Measurements from ENCODE around the gene C7.
"Not testable (repeated sequence)": the region's sequence is repeated elsewhere in the genome, so short reads cannot be mapped to it uniquely, and the experiment has no call there.

C7 gene

DNA sequence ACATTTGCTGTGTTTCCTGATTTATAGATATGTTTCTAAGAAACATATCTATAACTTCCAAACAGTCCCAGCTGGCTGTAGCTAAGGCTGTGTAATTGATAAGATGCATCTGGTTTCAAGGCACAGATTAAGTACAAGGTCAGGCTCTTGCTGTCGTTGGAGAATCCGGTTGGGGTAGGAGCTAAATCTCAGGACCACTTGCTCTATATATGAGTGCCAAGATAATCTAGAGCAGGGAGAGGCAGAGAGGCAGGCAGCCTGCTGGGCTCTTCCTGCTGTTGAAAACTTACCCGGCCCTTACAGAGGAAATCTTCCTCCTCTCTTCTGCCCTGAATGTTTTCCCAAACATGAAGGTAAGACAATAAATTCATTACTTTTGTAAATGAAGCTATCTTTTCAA is at the start of gene C7:
Gene C7 (plus strand): TSS at position 234 of the 400 bp plus-strand sequence. CDS start 114 bp downstream, at position 348.
- no peak for DNase-seq

DNA sequence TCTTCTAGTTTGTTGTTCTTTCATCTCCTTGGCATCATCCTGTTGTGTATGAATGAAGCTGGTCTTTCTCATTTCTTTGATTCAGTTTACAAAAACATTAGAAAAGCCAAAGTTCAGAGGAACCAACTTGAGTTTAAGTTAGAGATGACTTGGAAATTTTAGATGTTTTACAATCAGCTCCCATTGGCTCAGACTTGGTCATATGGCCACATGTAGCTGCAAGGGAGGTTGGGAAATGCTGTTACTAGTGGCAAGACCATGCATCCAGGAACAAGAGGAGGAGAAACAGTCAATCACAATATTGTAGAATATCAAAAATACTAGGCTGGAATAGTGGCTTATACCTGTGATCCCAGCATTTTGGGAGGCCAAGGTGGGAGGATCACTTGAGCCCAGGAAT is 48.6 kb upstream of the C7 start:
- no peak for DNase-seq

DNA sequence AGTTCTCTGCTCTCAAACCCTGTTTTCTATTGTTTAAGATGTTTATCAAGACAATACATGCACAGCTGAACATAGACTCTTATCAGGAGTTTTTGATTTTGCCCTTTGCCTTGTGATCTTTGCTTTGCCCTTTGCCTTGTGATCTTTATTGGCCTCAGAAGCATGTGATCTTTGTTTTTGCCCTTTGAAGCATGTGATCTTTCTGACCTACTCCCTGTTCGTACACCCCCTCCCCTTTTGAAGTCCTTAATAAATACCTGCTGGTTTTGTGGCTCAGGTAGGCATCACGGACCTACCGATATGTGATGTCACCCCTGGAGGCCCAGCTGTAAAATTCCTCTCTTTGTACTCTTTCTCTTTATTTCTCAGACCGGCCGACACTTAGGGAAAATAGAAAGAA is 44.3 kb upstream of the C7 start:
- DNase-seq, result not testable (repeated sequence)

DNA sequence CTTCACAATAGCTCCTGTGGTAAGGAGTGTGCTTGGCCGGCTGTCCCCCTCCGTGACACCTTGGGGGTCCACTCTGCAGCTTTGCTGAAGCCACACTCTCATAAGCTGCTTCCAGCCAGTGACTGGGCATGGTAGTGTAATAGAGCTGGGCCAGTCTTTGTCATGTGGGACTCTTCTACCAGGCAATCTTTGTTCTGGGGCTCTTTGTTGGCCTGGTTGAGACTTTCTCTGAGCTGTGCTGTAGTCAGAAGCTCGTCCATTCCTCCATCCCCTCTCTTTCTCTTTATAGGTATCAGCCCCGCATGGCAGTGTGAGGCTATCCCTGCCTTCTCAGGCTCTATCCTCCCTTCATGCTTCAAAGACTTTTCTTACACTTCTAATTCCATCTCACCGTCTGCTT is 42.5 kb upstream of the C7 start:
- no peak for DNase-seq

DNA sequence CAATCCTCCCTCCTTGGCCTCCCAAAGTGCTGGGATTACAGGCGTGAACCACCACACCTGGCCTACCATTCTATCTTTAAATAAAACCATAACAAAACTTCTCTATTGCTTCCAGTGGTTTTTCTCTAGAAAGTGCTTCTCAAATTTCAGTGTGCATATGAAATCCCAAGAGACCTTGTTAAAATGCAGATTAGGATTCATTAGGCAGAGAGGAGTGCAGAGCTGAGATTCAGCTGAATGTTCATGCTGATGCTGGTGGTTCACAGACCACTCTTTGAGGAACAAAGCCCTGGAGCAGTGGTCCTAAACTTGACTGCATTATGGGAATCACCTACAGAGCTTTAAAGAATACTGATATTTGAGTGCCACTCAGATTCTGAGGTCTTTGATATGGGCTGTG is 39.9 kb upstream of the C7 start:
- no peak for DNase-seq

DNA sequence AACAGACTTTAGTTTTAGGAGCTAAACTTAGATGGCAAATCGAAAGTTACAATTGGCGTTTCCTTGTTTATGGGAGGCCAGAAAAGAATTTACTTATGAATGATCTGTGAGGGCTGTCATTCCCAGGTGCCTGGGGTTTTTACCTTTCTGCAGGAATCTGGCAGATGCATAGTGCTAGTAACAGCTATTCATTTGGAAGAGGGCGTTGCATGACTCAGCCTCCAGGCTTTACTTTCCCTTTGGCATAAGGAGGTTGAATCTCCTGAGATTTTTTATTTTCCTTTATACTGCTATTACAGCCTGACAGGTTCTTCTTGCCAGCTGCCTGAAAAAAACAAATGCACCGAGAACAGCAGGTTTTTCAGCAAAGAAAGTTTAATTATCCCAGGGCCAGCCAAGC is 38.1 kb upstream of the C7 start:
- DNase-seq, result no peak

DNA sequence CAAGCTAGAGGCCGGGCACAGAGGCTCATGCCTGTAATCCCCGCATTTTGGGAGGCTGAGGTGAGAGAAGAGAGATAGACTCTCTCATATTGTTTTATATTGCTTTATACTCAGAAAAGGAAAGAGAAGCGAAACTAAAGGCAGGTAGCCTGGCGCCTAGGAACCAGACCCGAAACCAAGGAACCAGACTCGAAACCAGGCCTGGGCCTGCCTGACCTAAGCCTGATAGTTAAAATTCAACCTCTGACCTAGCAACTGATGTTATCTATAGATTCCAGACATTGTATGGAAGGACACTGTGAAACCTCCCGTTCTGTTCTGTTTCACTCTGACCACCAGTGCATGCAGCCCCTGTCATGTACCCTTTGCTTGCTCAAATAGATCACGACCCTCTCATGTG is 37.0 kb upstream of the C7 start:
- DNase-seq, result not testable (repeated sequence)

DNA sequence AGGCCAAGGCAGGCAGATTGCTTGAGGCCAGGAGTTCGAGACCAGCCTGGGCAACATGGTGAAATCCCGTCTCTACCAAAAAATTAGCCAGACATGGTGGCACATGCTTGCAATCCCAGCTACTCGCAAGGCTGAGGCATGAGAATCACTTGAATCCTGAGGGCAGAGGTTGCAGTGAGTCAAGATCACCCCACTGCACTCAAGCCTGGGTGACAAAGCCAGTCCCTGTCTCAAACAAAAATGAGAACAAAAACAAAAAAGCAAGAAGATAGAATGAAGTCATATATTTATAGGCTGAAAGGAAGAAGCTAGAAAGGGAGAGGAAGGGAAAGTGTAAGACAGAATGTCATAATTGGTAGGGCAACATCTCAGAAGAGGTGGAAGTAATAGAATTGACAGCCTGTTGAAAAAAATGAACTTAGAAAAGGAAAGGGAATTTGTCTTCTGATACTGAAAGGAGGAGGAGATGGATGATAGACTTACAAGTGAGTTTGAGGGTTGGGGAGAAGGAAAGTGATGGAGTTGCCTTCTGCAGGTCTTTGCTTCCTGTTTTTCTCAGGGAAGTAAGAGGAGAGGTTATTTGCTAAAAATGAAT is 35.9 kb upstream of the C7 start:
- DNase-seq, result no peak

DNA sequence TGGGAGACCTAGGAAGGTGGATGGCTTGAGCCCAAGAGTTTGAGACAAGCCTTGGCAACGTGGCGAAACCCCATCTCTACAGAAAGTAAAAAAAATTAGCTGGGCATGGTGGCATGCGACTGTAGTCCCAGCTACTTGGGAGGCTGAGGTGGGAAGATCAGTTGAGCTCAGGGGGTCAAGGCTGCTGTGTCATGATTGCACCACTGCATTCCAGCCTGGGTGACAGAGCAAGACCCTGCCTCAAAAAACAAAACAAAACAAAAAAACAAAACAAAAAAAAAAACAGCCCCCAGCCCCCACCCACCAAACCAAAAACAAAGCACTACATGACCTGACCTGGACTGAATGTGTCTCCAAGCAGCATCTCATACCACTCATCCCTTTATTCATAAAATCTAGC is 33.3 kb upstream of the C7 start:
- no peak for DNase-seq

DNA sequence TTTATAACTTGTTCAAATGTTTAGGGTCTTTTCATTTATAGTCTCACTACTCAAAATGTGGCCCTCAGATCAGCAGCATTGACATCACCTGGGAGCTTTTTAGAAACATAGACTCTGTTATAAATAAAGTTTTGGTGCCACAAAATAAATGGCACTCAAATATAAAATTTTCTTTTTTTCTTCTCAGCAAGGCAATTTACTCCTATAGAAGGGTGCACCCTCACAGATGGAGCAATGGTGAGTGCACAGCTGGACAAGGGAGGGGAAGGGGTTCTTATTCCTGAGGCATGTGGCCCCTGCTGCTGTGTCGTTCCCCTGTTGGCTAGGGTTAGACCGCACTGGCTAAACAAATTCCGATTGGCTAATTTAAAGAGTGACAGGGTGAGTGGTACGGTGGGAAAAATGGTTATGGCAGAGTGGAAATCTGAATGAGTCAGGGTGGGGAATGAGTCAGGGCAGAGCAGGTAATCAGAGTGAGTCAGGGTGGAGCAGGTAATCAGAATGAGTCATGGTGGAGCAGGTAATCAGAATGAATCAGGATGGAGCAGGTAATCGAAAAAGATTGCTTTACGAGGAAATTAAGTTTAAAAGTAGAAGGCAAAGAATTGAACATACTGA is 31.8 kb upstream of the C7 start:
- no peak for DNase-seq

DNA sequence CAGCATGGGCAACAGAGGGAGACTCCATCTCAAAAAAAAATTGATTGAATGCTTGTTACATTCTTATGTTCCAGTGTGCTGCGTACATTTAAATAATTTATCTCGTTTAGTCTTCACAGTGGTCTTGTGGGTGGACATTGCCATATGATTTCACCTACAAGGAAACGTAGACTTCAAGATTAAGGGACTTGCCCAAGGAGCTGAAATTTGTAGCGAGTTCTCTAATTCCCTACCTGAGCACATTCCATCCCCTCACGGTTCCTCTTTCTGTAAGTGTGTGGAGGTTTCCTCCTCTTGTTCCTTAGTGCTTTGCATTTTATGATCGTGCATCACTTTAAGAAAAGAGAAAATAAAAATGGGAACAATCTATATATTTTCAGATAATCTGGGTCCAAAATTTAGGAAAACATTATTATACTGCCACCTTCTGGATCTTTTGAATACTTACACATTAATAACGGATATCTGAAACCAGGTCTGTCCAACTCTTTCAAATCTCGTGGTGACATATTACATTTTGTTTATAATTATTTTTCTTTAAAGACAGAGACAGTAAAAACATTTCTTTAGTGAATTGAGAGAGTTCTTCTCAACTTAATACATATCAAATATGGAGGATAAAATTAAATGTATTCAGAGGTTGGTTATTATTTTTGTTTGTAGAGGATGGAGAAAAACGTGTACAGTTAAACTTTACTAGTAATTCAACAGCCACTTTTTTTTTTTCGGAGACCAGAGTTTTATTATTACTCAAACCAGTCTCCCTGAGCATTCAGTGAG is 29.9 kb upstream of the C7 start:
- no peak for DNase-seq

DNA sequence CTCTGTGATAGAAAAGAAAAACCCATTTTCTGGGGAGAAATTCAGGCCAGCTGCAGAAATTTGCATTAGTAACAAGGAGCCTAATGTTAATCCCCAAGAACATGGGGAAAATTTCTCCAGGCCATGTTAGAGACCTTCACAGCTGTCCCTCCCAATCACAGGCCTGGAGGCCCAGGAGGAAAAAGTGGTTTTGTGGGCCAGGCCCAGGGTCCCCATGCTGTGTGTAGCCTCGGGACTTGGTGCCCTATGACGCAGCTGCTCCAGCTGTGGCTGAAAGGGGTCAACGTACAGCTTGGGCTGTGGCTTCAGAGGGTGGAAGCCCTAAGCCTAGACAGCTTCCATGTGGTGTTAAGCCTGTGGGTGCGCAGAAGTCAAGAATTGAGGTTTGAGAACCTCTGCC is 27.0 kb upstream of the C7 start:
- no peak for DNase-seq

DNA sequence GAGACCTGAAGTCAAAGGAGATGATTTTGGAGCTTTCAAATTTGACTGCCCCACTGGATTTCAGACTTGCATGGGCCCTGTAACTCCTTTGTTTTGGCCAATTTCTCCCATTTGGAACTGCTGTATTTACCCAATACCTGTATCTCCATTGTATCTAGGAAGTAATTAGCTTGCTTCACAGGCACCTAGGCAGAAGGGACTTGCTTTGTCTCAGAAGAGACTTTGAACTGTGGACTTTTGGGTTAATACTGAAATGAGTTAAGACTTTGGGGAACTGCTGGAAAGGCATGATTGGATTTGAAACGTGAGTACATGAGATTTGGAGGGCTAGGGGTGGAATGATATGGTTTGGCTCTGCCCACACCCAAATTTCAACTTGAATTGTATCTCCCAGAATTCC is 26.2 kb upstream of the C7 start:
- not testable (repeated sequence) for DNase-seq

DNA sequence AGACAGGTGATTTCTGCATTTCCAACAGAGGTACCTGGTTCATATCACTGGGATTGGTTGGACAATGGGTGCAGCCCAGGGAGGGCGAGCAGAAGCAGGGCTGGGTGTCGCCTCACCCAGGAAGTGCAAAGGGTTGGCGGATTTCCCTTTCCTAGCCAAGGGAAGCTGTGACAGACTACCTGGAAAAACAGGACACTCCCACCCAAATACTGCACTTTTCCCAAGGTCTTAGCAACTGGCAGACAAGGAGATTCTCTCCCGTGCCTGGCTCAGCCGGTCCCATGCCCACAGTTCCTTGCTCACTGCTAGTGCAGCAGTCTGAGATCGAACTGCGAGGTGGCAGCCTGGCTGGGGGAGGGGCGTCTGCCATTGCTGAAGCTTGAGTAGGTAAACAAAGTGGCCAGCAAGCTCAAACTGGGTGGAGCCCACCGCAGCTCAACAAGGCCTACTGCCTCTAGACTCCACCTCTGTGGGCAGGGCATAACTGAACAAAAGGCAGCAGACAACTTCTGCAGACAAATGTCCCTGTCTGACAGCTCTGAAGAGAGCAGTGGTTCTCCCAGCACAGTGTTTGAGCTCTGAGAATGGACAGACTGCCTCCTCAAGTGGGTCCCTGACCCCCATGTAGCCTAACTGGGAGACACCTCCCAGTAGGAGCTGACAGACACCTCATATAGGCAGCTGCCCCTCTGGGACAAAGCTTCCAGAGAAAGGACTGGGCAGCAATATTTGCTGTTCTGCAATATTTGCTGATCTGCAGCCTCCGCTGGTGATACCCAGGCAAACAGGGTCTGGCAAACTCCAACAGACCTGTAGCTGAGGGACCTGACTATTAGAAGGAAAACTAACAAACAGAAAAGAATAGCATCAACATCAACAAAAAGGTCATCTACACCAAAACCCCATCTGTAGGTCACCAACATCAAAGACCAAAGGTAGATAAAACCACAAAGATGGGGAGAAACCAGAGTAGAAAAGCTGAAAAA is 13.6 kb upstream of the C7 start:
- DNase-seq, result not testable (repeated sequence)

DNA sequence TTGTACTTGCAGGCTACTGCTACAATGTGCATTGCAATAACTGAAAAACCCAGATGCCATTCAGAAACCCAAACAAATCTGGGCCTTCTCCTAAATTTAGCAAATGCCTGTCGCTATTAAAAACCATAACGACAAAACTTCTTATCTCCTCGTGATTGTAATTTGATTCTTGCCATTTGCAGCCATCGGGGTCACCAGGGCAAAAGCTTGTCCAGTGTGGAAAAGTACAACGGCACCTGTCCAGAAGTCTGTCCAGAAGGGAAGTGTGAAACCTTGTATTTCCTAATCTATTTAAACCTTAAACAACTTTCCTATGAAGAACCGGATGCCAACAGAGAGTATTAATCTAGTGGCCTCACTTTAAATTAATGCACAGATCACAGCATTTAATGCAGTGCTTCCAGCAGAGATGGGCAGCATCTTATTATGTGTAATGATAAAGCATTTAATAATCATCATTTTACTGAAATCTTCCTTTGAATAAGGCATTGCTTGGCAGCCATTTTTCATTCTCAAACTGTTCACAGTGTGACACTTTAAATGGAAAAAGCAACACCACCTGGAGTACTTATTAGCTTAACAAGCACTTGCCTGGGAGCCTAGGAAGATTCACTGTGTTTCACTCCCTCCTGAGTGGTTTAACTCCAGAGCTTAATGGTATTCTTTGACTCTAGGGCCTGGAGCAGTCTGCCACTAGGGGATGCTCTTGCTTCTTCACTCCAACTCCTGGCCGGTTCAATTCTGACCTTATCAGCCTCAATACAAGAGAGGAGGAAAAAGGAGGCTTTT is 4.9 kb upstream of the C7 start:
- peak in 32 of 58 donors; percentile 1 to 61 (median 10) for DNase-seq

DNA sequence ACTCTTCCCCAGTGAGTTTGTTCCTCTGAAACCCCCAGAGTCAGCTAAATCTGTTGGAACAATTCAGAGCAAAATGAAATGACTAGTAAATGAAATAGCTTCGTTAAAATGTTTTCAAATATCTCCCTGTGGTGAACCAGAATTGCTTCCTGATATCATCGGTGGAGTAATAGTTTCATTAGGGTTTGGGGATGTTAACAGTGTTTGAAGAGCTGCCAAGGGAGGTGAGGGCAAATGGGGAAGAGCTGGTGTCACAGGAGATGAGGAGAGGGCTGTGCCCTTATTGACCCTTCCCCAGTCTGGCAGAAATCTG is 4.3 kb upstream of the C7 start:
- no peak for DNase-seq

DNA sequence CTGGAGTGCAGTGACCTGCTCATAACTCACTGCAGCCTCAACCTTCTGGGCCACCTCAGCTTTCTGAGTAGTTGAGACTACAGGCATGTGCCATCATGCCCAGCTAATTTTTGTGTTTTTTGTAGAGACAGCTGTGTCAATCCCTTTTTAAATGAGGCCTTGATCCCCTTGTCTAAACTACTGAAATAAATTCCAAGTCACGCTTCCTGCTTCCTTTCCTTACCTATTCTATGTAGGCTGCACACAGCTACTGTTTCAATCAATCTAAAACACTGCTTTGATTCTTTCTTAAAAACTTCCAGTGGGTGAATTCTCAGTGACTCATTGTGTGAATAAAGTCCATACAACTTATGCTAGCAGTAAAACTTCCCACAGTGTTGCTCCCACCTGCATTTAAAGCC is 2.9 kb upstream of the C7 start:
- no peak for DNase-seq

DNA sequence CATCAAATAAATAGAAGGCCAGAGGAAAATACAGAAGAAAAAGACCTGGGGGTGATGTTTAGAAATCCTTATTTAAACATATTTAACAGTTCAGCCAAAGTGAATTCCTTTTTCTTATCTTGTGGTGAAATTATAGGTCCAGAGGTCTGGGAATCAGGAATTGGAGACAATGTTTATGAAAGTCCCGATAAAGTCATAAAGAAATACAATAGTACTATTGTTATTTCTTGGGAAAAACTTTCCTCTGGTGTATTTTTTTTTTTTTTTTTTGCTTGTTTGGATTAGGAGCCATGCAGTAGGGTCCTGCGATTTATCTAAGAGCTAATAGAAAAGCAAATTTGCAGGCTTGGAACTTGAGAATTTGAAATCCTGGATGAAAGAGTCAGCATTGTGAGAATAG is 426 bp downstream of the C7 start:
- DNase-seq, result no peak

DNA sequence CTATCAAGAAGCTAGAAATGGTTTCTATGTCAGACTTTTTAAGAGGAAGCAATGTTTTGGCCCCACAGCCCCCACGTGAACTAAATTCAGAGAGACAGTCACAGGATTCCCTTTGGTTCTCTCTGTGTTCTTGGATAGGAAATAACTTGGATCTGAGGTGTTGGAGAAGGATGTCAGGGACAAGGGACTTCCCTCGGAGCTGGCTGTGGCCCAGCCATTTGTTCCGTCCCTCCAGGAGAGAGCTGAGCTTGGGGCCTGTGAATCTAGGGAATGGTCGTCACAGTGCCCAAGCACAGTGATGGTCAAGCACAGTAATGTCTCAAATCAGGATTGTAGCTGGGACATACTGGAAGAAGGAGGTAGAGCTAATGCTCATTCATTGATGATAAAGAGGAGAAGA is 2.0 kb downstream of the C7 start:
- DNase-seq, result no peak

DNA sequence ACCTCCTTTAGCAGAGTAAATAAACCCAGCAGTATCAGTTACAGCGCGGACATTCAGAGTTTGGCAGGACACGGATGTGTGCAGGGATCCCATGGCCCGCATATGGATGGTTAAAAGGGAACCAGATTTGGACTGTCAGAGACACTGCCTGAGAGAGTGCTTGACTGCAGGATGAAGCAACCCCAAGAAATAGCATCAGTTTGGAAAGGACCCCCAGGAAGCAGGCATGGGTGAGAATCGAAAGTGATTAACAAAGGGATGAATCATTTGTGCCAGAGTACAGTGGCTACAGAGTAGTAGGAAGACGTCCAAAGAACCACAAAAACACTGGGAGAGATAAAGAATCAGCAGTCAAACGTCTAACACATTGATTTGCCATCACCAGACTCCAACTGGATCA is 5.5 kb downstream of the C7 start:
- no peak for DNase-seq

DNA sequence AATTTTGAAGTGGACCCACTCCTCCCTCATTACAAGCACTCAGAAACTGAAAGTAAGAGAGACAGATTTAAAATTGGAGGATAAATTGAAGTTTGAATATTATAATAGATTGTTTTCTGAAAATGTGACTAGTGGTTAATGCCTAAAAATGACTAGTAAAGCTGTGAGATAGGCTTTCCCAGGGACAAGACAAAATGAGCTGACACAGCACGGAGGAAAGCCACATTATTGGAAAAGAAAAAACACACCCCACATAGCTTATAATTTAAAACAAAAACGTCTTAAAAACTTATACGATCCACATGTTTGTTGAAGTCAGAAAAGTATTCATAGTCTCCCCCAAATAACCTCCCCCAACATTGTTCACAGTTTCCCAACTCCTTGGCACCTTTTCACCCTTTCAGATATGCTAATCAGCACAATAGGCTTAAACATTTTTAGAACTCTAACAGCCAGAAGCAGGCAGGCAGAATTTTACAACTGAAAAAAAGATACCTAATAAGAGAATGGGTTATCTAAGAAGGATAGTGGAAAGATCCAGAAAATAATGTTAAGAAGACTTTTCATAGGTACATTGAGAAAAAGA is 6.1 kb downstream of the C7 start:
- no peak for DNase-seq

All from anterior cingulate cortex (tissue), 58 donors.